ENCODE data around the gene HADH. TPM values are rescaled to one million over a fixed set of nuclear protein-coding genes. Genes with fewer than 3 reads are reported as not detected.
"Not testable (repeated sequence)": the region's sequence is repeated elsewhere in the genome, so short reads cannot be mapped to it uniquely, and the experiment has no call there.

The HADH gene
- total RNA-seq, 1 experiment from 2014 or later: 30.8 TPM

DNA sequence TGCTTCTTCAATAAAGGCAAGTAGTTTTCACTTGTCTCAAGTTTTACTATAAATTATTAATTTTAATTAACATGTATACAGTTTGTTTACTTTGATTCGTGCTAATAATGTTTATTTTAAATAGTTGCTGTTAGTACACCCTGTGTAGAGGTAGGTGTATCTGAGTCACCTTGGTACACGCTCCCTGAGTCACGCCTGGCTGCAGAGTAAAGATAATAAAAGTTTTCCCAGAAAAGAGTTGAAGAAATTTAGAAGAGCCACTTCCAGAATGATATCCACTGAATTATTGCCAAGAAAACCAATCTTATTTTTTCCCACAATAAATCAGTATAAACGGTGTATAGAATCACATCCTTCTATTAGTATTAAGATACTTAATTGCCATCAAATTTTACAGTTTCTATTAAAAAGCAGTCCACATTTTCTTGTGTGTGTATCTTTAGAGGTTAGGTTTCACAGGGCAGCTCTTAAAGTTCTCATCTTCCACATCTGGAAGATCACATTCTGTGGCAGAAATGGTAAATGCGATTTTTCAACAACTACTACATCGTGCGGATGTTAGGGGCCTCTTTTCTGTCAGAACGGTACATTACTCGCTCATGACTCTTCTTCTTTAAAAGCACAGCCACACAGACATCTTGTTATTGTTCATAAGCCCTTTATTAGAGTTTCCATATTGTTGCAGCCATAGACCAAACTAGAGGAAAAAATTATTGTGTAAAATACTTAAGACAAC lies 55.4 kb downstream of the HADH start:
- no peaks in the 10 kb centered on the region for H3K9me3 ChIP-seq
- no peaks in the 10 kb centered on the region for H3K36me3 ChIP-seq
- H3K27me3 ChIP-seq: no peaks in the 10 kb centered on the region
- H3K4me3 ChIP-seq: no peak overlapping the region
- peak; percentile 10 for DNase-seq

DNA sequence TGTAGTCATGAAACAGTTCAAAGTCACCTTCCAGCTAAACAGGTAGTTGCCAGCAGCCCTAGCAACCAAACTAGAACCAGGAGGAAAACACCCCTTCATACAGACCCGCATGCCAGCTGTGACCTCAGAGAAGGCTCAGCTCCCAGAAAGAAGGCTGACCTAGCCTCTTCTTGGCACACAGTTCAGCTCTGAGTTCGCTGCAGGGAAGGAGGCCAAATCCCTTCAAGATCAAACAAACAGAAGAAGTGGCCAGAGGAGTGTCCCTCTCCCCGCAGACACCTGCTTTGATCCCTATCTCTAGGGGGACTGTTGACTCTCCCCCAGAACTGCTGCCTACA lies 56.0 kb downstream of the HADH start:
- no peaks in the 10 kb centered on the region for H3K9me3 ChIP-seq
- peak; percentile 76 for DNase-seq
- H3K27me3 ChIP-seq: no peaks in the 10 kb centered on the region
- no peaks in the 10 kb centered on the region for H3K36me3 ChIP-seq
- H3K4me3 ChIP-seq: no peak overlapping the region

DNA sequence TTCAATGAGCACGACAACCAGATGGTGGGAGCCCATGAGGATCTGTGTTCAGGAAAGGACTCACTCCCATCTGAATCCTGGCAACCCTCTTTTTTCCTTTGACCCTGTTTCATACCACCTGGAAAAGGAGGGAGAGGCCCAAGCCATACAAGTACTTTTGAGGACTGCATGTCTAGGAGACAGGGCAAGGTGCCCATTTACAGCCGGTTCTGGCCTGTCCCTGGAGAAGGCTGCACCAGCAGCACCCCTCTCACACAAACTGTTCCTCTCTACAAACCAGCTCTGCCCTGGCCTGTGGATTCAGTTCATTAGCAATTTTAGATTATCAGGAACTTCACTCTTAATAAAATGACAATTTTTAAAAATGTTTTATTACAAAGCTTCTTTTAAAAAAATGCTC lies 57.5 kb downstream of the HADH start:
- no peaks in the 10 kb centered on the region for H3K9me3 ChIP-seq
- H3K27me3 ChIP-seq: no peaks in the 10 kb centered on the region
- no peak for DNase-seq
- no peaks in the 10 kb centered on the region for H3K36me3 ChIP-seq
- H3K4me3 ChIP-seq: no peak overlapping the region

DNA sequence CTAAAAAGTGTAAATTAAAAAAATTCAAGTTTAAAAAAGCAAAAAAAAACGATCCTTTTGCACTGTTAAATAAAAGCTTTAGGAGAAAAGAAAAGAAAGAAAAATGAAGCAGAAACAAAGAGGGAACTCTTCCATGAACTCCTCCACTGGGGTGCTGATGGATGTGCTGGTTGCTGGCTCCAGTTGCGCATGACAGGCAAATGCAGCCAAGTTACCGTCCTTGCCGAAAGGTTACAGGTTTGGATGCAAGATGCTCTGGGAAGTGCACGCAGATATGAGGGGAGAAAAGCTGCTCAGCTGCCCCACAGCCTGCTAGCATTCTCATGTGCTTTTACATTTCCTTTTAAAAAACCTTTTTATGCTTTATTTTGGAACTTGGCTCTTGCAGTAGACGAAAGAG lies 58.5 kb downstream of the HADH start:
- Histone ChIP-seq H3K9me3 (no peaks in the 10 kb centered on the region), H3K36me3 (no peaks in the 10 kb centered on the region), H3K4me3 (no peak overlapping the region), H3K27me3 (no peaks in the 10 kb centered on the region)
- DNase-seq: no peak

DNA sequence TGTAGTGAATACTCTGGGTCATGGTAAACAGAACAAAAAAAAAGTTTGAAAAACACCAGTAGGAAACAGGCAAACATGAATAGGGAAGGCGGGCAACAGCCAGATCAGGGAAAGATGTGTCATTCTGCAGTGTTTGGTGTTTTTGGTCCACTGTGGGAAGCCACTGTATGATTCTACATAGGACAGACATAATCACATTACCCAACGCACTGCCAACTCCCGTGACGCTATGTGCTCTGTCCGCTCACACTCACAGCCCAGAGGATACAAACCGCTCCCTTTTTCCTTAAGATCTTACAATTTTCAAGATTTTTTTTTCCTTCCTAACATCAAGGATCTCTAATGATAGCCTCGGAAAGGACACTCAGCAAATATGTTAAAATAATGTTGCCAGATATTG lies 59.3 kb downstream of the HADH start:
- H3K9me3 ChIP-seq: no peaks in the 10 kb centered on the region
- H3K4me3 ChIP-seq: no peak overlapping the region
- no peaks in the 10 kb centered on the region for H3K27me3 ChIP-seq
- DNase-seq: no peak
- no peaks in the 10 kb centered on the region for H3K36me3 ChIP-seq

DNA sequence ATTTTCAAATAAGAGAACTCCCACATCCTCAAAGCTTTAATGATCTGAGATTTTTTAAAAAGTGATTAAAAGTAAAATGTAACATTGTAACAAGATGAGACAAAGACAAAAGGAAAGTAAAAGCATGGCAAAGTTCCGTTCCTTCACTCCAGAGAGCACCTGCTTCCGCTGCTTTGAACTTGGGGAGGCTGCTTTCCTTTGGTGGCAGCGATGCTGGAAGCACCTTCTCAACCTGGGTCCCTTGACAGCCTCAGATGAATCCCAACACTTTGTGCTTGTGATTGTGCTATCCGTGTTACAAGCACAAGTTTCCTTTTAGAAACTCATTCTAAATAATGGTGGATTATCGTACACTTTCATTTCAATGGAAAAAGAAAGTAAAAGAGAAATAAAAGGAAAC lies 59.7 kb downstream of the HADH start:
- Histone ChIP-seq H3K27me3 (no peaks in the 10 kb centered on the region), H3K9me3 (no peaks in the 10 kb centered on the region), H3K36me3 (no peaks in the 10 kb centered on the region), H3K4me3 (no peak overlapping the region)
- DNase-seq: no peak

DNA sequence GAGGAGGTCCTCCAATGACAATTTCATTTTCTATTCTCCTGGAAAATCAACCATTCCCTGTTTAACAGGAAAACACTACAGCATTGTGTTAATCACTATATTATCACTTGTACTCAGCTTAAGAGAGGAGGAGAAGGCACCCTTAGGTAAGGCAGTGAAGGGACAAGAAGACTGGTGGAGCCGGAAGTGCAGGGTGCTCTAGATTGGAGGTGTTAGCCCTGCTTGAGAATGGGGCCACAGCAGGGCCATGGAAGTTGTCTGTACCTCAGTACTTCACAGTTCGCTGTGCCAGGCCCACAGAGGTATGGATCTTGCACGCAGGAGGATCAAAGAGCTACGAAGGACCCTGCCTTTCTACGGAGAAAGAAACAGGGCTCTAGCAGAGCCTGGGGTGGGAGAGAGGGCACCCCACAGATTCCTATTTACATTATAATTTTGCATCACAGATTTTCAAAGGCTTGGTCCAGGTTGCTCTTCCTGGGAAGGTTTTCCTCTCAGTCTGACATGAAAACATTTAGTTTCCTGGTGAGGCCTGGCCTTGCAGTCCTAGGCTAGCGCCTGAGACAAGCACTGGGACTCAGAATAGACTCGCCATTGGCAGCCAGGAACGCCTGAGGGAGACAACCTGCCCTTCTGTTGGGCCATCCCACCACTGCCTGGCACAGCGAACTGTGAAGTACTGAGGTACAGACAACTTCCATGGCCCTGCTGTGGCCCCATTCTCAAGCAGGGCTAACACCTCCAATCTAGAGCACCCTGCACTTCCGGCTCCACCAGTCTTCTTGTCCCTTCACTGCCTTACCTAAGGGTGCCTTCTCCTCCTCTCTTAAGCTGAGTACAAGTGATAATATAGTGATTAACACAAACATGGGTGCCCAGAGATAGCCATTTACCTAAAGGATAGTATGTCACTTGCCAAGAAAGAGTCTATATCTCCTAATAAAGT lies 60.8 kb downstream of the HADH start:
- not testable (repeated sequence) for H3K36me3 ChIP-seq, H3K4me3 ChIP-seq, H3K9me3 ChIP-seq, DNase-seq, H3K27me3 ChIP-seq

DNA sequence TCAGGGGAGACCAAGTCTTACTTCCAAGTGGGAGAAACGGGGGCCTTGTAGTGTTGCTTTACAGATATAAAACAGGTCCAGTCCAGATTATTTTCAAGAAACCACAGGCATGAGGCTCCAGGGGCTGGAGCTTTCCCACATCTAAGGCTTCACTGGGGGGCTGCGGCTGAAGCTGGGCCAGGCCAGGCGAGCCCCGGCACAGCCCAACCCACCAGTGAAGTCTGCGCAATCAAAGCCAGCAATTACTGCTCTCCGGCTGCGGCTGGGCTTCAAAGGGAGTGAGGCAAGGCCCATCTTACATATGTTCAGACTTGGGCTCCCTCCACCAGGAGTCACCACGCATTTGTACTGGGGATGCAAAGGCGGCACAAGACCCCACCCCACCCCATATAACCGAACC lies 61.7 kb downstream of the HADH start:
- no peak for DNase-seq
- no peaks in the 10 kb centered on the region for H3K27me3 ChIP-seq
- H3K9me3 ChIP-seq: no peaks in the 10 kb centered on the region
- no peak overlapping the region for H3K4me3 ChIP-seq
- no peaks in the 10 kb centered on the region for H3K36me3 ChIP-seq

DNA sequence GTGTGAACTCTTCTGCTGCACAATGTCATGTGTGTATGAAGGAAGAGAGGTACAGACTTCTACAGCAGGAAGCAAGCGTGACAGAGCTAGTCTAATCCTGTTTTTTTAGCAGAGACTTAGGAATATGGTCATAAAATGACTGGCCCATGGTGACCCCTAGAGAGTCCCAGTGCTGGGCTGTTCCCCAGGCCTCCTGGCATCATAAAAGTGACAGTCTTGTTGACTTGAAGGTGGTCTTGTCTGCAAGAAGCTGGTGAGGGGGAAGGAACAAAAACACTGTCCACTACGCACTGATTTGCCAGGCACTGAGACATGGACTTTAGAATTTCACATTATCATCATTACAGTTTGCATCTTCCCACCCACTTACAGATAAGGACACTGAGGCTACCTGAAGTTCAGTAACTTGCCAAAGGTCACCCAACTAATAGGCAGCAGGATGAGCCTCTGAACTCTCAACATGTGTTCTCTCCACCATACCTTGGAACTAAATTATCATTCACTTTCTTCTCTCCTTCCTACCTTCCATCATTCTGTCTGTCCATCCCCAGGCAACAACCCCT lies 63.0 kb downstream of the HADH start:
- Histone ChIP-seq H3K9me3 (no peaks in the 10 kb centered on the region), H3K4me3 (no peak overlapping the region), H3K27me3 (no peaks in the 10 kb centered on the region), H3K36me3 (no peaks in the 10 kb centered on the region)
- DNase-seq: no peak

DNA sequence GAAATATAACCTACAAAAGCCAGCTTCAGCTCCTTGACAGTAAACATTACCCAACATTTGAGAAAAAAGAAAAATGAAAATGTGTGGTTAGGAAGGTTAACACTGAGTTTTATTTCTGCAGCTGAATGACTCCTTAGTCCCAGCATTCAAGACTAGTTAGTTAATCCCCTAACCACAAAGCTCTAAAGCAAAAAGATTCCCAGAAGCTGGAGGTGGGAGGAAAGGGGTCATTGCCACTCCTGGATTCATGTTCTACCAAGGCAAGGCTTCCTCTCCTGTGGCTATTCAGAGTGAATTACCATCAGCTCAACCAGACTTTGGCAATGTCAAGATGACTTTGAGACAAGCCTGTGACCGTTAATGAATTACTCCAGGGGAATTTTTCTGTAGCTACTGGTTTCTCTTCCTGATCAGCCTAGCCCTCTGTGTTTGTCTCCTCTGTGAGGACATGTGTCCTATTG lies 63.6 kb downstream of the HADH start:
- Histone ChIP-seq H3K36me3 (no peaks in the 10 kb centered on the region), H3K27me3 (no peaks in the 10 kb centered on the region), H3K9me3 (no peaks in the 10 kb centered on the region), H3K4me3 (no peak overlapping the region)
- DNase-seq: no peak

DNA sequence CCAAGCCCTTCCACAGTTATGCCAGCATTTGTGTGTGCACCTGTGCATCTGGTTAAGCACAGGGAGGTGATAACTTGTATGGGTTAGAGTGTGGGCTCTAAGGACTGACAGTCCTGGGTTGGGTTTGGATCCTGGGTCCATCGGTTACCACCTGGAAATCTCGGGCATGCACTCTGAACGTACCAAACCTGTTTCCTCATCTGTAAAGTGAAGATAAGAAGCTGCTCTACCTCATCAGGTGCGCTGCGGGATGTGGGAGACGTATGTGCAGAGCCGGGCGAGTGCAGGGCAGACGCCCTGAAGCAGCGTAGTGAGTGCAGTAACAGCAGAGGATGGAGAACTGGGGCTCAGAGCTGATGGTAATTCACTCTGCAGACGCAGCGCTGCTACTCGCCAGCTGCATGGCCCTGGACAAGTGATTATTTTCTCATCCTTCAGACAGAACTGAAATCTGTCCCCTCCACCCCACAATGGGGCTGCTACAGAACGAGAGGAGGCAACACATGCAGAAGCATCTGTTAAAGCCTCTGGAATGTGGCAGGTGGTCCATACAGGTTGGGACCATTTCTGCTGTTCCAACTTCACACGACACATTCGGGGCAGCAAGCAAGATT lies 64.4 kb downstream of the HADH start:
- Histone ChIP-seq H3K9me3 (no peaks in the 10 kb centered on the region), H3K27me3 (no peaks in the 10 kb centered on the region), H3K4me3 (no peak overlapping the region), H3K36me3 (no peaks in the 10 kb centered on the region)
- DNase-seq: no peak

DNA sequence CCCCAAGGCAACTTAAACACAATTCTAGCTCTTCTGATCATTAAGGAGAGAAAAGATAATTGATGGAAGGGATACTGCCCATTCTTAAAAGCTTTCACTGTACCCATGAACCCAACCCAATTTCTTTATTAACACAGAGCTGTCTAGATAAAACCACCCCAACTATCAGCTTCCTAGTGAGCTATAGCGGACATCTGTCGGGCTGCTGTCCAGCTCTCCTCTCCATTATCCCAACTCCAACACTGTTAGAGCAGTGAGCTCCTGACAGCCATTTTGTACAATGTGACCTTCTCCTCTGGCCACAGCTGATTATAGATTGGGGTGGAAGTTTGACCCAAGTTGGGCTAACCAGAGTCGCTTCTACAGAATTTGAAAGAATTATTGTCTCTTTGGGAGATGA lies 66.1 kb downstream of the HADH start:
- no peaks in the 10 kb centered on the region for H3K9me3 ChIP-seq
- no peaks in the 10 kb centered on the region for H3K27me3 ChIP-seq
- DNase-seq: no peak
- no peak overlapping the region for H3K4me3 ChIP-seq
- H3K36me3 ChIP-seq: no peaks in the 10 kb centered on the region

DNA sequence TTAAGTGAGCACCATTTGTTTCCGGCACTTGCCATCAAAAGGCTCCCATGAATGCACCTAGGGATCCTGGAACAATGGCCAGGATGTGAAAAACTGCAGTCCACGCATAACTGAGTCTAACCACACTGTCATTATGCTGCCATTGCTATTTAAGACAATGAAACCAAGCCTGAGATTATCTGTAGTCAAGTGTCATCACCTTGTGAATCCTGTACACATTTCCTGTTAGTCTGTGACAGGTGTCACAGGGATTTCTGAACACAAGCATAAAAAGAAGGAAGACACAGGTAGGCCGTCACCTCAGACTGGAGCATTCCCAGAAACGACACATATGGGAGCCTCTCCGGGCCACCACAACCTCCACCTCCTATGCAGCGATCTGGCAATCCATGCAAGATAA lies 66.7 kb downstream of the HADH start:
- H3K4me3 ChIP-seq: no peak overlapping the region
- no peaks in the 10 kb centered on the region for H3K9me3 ChIP-seq
- H3K27me3 ChIP-seq: no peaks in the 10 kb centered on the region
- DNase-seq: no peak
- no peaks in the 10 kb centered on the region for H3K36me3 ChIP-seq

DNA sequence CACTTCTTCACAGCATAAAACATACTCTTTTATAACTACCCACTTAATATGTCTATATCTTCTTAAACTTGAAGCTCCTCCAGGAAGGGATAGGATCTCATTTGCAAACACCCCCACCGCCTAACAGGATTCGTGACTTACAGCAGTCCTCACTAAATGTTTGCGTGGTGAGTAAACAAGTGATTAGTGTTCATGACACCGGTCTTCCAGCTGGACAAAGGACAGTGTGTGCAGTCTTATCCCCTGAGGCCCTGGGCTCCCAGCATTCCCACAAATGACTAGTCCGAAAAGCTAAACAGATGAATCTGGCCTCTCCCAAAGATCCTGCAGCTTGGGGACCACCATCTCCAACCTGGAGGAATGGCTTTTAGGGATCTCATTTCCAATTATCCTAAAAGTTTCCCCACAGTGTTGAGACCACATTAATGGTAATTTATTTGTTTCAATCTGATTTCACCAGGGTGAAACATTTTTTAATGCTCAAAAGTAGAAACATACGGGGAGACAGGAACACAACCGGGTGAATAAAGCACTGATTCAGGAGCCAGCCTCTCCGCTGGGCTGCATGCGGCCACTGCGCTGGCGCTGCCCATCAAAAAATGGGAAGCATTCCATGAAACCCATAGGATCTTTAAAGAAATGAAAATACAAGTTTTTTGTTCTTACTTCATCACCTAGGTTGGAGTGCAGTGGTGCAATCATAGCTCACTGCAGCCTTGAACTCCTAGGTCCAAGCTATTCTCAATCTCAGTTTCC lies 69.2 kb downstream of the HADH start:
- no peak for DNase-seq
- H3K27me3 ChIP-seq: no peaks in the 10 kb centered on the region
- H3K9me3 ChIP-seq: no peaks in the 10 kb centered on the region
- no peaks in the 10 kb centered on the region for H3K36me3 ChIP-seq
- H3K4me3 ChIP-seq: no peak overlapping the region

DNA sequence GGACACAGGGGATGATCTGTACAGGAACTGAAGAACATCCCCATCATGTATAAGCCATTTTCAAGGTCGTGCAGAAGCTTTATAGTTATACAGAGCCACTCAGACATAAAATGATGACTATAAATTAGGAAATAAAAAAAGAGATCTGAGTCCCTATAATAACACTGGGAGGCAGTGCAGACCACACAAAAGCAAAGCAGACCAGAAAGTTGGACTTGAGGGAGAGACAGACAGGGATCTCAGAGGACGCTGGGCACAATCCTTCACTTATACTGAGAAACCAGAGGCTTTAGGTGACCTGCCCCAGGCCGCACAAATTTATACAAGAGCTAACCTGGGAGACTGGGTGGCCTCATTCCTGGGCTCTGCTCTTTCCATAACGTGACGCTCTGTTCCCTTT lies 70.5 kb downstream of the HADH start:
- Histone ChIP-seq H3K9me3 (no peaks in the 10 kb centered on the region), H3K27me3 (no peaks in the 10 kb centered on the region), H3K36me3 (no peaks in the 10 kb centered on the region), H3K4me3 (no peak overlapping the region)
- no peak for DNase-seq

DNA sequence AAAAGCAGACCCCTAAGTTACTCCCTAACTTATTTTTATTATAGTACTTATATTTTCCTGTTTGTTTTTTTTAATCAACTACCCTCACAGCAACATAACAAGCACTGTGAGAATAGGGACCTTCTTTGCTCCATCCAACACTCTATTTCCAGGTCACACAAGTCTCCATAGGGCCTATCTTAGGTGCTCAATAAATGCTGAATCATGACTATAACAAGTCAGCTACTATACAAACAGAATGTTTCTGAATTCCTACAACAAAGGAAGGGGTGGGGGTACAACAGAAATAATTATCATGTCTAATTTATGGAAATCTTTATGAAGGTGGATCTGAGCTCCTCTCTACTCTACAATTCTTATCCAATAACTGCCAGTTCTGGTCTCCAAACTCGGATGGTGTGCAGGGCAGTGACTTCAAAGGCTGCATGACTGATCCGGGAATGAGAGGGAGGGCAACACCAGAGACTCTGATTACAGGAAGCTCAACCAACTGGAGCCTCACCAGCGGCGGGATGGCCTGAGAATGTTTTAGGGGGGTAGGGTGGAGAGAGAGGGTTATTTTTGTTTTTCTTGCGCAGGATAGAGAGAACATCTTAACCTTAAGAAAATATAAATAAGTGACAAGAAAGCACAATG lies 71.1 kb downstream of the HADH start:
- no peak for DNase-seq
- H3K4me3 ChIP-seq: no peak overlapping the region
- no peaks in the 10 kb centered on the region for H3K36me3 ChIP-seq
- no peaks in the 10 kb centered on the region for H3K27me3 ChIP-seq
- H3K9me3 ChIP-seq: no peaks in the 10 kb centered on the region

All from MG63 (cell line).